IPS-NIHi11 (cell line): ENCODE results near the gene TARS3.

ENCODE experiments used
- DNase-seq: peaks from one replicate; pipeline ENCODE4 v3.0.0; 2012; ENCODE audit warnings: mixed read lengths, low spot score

TARS3 gene

DNA sequence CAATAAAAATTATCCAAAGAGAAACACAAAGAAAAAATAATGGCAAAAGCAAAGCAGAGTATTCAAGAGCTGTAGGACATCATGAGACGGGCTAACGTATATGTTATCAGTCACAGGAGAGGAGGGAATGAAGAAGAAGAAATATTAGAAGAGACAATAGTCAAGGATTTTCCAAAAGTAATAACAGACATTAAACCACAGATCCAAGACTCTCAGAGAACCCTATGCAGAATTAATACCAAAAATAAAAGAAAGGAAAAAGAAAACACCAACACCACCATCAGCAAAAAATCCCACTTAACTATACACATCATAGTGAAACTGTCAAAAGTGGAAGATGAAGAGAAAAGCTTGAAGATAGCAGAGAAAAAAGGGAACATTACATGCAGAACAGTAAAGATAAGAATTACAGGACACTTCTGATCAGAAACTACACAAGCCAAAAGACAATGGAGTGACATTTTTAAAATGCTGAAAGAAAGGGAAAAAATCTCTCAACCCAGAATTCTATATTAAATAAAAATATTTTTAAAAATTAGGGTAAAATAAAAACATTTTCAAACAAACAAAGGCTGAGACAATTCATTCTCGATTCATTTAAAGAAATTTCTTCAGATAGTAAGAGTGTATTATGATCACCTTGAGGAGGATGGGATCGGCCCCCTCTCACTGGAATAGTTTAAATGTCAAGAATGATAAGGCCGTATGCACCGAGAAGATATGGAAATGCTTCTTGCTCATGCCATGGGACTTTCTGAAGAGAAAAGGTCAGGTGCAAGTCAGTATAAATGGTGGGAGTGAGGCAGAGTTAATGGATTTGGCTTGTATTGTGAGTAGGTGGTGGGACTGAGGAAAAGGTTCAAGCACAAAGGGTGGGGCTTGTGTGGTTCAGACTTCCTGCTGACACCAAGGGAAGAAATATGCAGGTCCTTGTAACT, 100.6 kb downstream of the TARS3 start:
- DNase-seq = no peak

DNA sequence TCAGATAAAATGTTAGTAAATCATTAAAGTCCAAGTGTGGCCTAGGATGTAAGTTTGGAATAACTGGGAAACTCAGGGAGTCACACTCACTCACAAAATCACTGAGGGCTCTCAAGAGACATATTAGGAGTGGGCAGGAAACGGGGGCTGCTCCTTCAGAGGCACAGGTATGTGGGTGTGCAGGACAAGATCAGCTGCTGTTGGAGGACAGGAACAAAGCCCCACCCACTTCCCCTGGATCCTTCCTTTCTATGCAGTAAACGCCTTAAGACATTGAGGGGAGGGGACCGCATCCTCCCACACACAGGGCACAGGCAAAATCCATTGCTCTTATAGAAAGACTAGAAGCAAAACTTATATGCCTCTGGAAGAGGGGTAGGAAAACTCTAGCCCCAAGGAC, 102.3 kb downstream of the TARS3 start:
- no peak for DNase-seq

DNA sequence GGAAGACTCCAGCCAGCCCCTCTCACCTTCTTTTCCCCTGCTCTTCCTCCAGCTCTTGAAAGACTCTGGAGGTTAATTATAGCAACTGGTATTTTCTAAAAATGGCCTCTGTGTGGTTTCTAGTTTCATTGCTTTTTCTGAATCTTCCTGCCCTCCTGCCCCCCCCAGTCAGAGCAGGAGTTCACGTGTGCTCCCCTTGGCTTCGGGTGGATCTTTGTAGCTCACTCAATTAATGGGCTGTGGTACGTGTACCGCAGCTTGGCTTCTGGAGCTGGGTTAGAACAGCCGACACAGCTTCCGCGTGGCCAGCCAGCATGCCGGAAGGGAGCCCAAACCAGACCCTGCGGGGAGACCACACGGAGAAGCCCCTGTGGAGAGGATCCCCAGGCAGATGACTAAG, 103.6 kb downstream of the TARS3 start:
- DNase-seq = no peak

DNA sequence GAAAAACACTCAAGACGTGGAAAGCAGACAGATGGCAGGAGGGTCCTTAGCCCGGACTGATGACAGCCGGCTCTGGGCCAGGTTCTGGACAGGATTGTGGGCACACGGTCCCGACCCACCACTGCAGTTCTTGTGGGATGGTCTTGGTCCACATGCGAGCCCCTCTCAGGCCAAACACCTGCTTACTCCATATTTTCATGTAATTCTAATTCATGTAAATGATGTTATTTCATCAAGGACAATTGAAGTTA, 104.7 kb downstream of the TARS3 start:
- no peak for DNase-seq

DNA sequence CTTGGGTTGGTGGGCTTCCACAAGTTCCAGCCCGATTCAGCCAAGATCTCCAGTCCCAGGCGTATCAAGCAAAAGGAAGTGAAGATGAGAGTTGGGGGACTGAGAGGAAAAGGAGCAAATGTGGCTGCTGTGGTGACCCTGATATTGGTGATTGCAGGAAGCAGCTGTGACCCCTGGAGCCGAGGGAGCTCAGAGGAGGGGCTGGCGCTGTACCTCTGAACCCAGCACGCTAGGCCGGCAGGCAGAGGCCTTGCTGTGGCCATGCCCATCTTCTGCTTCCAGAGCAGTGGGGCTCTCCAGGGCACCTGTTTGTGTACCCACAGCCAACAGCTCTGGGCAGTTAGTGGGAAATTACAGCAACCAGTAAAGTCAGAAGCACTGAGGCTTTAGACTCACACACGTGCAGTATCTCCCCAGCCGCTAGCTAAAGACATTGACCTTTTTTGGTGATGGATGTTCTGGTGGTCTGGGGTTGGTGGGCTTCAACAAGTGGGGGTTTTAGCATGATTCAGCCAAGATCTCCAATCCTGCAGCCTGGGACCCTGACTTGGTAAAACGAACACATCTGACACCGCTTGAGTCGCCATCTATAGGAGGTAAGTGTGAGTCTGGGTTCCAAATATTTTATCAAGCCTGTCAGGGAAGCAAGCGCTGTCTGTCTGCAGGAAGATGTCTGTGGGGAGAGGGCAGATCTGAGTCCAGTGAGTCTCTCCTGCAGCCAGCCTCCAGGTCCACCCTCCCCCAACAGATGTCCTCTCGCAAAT, 105.2 kb downstream of the TARS3 start:
- DNase-seq = no peak

DNA sequence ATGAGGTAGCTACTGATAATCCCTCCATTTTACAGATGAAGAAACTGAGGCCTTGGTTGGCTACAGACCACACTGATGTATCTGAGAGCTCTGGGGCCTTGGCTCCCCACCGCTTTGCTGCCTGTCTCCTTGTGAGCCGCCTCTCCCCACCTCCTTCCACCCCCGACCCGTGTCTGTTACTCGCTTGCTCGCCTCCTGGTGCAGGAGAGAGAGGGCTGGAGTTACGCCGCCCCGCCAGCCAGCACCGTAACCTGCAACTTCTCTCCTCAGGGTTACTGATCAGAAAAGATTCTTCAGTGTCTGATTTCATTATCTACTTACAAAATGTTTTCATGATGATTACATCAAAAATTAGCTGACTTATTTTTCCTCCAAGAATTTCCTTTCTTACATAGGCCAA, 106.2 kb downstream of the TARS3 start:
- no peak for DNase-seq

DNA sequence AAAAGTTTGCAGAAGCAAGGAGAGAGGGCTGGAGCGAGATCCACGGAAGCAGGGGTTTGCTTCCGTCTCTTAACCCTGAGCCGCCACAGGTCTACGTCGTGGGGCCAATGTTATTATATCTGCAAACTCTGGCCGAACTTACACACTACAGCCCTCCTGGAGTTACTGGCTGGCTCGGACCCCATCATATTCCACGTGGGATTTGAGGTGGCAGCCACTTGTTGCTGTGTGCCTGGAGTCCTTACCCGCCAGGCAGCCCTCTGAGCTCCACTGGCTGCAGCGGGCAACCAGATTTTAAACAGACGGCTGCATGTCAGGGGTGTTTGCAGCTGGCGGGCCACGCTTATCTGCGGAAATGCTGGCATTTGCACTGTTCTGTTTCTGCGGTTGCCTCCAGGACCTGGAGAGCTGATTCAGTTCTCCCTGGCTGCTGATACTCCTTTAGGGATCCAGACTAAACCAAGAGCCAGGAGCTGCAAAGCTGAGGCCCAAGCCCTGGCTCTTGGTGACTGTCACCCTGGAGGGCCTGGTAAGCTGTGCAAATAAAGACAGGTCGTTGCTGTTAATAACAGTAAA, 106.8 kb downstream of the TARS3 start:
- no peak for DNase-seq

DNA sequence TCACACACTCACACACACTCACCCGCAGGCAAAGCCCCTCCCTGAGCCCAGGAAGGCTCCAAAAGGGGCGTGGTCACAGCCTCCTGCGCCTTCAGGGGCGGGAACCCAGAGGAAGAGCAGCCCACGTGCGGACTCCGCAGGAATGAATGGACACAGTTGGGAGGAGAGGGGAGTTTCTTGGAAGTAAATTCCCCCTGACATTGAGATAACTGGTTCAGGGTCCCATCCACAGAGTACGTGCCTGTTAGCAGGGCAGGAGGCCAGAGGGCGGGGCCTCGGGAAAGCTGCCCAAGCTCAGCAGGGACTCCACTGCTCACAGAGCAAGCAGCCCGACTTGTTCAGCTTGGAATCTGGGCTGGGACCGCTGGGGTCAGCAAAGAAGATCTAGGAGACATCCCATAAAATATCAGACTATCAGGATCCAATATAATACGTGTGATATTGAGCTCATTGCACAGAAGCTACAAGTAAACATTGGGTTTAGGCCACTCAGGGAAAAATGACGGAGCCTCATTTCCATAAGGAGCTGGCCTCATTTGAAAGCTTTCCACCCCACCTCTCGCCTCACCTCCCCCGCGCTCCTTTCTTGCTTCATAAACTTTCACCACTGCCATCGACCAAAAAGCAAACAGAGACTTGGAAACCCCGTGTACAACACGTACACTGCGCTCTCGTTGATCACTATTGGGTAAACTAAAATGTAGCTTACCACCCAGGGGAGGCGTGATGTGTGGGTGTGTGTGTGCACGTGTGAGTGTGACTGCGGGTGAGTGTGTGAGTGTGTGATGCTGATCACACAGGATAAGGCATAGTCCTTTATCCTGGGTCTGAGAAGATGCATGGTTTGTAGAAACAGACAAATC, 108.1 kb downstream of the TARS3 start:
- peak; percentile 83 for DNase-seq

DNA sequence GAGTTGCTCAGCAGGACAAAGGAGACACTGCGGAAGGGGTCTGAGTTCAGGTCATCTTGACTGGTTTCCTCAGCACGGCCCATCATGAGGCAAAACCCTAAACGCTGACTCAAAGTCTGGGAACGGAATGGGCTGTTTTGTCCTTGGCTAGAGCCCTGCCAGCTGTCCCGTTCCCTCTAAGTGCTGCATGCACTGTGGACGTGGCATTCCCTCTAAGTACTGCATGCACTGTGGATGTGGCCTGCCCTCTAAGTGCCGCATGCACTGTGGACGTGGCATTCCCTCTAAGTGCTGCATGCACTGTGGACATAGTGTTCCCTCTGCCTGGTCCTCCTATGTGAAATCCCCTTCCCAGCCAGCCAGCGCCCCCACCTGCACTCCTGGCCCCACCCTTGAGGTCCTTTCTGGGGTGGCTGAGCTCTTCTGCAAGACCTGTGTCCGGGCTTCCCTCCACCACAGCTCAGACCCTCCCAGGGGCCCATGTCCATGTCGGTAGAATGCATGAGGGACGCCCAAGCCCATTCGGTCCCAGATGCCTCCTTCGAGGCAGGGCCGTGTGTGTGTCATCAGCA, 108.8 kb downstream of the TARS3 start:
- DNase-seq = no peak

DNA sequence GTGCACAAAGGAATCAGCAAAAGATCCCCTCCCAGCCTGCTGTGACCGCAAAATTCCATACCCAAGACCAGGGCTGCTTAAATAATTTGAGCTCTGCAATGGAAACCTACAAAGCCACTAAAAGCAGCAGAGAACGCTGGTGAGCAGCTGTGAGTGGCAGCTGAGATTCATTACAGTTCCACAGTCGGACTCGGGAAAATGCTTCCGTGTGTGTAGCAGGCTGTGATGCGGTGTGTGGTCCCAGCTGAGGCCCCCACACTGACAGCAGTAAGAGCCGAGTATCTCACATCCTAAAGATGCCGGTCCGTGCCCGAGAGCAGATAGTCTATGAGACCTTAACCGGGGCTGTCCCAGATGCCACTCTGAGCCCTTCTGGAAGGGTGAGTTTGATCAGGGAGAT, 109.5 kb downstream of the TARS3 start:
- no peak for DNase-seq

DNA sequence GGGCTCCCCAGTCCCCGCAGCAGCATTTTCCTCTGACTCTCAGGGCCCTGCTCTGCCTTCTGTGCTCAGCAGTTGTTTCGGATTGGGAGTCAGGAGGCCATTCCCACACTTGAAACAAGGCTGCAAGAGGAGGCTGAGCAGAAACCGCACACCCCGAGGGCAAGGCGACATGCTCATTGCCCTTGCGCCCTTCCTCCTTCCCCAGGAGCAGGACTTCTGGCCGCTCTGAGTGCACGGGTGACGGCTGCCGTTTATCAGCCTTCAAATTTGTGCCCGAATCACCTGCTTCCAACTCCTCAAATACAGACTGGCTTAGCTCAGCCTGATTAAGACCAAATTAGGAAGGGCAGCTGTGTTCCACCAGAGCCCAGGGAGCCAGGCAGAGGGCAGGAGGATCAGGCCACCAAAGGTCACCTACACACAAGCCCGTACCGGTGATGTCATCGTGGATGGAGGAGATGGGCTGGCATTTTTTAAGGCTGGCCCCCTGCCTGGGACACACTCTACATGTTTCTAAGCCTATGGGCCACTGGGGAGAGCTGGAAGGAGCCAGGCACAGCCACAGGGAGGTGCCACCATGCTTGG, 110.2 kb downstream of the TARS3 start:
- DNase-seq = no peak

DNA sequence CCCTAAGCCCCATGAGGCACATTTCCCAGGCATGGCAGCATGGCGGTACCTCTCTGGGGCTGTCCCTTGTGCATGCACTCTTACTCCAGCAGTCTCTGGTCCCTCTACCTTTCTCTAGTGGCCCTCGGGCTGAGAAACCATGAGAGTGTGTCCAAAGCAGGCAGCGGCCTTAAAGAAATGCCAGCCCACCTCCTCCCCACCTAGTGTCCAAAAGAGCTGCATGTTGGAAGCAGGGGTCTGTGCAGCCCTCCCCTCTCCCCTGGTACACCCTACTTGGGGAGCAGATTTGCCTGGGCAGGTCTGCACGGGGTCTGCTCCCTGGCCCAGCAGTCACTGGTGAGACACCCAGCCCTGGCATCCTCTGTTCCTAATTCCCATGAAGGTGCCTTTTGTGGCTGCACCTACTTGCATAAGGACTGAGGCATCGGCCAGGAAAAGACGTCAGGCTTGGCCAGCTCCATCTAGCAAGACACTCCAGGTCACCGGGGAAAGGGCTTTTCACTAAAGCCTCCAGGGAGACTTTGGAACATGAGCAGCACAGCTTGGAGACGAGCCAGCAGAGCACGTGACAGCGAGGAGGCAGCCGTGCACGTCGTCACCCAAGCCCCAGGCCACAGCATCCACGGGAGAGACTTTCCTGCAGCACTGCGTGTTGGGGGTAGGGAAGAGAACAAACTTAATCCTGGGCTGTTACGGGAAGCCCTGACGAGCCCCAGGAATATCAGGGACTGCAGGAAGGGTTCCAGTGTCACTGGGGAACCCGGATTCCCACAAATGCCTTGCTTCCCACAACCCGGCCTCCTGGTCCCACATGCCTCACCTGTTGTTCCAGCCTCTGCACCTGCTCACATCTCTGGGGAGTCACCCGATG, 110.9 kb downstream of the TARS3 start:
- no peak for DNase-seq

DNA sequence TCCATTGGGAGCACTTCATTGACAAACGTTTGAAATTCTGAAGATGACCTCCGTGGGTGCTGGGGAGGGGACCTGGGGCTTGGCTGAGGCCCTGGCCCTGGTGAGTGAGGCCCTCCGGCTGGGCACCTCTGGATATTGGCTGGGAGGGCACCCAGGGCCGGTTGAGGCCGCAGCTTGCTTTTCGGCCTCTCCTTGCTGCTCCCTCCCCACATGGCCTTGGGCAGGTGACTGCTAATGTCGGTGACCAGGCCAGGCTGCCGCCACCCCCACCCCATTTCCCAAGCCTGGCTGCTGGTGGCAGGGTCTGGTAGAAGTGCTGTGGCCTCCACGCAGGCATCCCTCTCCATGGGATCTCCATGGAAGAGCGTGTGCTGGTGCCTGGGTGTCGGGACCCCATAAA, 111.6 kb downstream of the TARS3 start:
- no peak for DNase-seq

DNA sequence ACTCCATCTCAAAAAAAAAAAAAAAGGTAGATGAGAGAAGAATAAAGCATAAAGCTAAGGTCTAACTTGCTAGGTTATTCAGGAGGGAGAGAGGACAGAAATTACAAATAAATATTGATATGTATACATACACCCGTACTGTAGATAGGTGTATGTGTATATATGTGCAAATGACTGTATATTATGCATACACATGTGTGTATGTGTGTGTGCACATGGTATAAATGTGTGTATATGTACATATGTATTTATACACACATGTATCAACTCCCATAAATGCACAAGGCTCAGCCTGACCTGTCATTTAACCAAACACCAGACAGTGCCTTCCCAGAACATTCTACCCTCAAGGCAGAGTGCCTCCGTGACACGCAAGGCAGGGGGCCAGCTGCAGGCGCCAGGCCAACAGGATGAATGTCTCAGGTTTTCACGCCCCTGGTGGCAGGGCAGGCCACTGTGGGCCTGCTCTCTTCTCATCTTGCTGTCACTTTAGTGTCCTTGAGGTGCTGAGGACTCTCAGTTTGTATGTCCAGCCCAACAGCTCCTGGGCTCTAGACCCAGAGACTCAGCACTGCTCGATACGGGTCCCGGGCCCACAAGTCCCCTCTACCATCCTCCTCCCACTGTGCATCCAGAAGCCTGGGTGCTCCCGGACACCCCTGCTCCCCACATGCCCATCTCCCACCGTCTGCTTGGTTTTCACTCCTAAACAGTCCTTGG, 112.5 kb downstream of the TARS3 start:
- DNase-seq = no peak

DNA sequence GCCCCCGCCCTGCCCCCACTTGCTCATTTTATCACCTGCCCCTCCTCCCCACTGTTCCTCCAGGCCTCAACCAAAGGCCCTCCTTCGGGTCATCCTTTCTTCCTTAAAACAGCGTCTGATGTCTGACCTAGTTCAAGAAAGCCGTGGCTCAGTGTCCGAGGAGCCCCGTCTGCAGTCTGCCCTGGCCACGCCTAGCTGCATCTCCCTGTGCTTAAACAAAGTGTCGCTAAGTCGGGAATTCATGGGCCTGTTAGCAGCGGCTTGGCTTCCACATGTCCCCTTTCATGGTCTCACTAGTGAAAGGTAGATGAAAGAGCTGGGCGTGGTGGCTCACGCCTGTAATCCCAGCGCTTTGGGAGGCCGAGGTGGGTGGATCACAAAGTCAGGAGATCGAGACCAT, 113.3 kb downstream of the TARS3 start:
- no peak for DNase-seq

DNA sequence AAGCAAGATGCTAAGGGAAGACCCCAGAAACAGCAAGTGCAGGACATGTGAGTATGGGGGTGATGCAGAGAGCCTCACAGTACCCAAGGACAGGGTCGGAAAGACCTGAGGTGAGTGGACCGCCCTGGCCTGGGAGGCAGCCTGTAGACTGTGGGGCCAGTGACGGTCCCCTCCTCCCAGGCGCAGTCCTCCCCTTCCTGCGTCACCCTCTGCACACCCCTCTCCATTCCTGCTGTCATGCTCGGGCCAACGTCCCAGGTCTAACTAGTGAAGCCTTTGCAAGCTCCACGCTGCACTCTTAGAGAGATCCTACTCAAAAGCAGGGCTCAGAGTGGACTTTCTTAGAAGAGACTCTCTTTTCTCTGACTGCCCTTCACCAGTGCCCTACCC, 113.7 kb downstream of the TARS3 start:
- DNase-seq = no peak

DNA sequence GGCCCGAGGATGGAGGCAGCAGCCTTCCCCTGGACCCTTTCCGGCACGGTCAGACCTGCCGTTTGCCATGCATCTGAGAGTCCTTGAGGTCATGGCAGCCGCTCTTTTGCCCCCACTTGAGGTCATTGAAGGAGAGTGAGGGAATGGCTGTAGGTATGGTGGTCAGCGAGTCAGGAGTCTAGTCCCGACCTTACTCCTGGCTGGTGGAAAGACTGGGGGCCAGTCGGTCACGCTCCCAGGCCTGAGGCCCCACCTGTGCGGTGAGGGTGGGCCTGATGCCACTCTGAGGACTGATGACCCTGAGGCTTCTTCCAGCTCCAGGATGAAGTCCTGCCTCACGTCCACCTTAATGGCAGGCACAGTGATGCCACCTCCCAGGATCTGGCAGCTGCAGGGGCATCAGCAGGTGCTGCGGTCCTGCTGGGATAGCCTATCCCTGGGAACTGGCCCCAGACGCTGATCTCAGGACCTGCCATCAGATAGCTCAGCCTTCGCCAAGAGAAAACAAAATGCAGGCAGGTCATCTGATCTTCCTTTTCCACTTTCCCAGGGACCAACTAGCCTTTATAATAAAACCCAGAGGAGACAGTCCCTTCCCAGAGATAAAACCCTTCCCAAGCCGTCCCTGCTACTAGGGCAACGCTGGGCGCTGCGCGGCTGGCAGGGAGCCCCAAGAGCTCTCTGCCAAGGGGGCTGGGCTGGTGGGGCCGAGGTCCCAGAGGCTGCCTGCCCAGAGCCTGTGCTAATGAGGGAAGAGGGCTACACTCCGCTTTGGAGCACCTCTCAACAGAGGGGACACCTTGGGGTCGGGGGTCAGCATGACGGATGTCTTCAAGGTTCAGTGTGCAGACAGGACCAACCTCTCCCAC, 114.3 kb downstream of the TARS3 start:
- no peak for DNase-seq

DNA sequence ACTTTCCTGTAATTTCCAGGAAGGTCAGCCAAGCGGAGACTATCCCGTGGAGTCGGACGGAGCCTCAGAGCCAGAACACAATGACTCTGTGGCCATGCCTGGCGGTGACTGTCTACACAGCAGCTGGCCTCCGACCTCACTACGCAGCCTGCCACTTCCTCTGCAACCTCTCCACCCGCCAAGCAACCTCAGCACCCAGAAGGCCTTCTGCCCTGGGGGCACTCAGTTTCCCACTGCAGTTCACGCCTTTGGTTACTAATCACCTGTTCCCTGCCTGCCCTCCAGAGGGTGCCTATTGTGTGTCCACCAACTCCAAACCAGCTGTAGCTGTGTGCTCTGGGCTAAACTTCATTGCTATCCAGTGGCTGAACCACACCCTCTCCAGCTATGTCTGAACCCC, 116.1 kb downstream of the TARS3 start:
- no peak for DNase-seq

DNA sequence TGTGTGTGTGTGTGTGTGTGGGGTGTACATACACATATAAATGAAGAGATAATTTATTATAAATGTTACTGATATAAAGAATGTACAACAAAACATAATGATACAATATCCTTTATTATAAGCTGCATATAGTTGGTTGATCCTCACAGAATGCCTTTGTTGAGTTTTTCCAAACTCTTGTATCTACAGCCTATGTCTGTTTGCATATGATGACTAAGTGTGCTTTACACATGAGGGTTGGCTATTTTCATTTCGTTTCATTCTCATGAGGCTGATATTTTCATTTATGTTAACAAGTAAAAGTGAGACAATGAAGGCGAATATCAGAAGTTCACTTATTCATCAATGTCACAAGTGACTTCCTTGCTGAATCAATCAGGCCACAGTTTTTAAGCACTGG, 117.2 kb downstream of the TARS3 start:
- no peak for DNase-seq
